GM04504 (cell line): ENCODE results near the gene ZNF324.
A peak's percentile ranks its signal among the peaks of the same experiment; 100 is the strongest.
"Not testable (repeated sequence)": the region's sequence is repeated elsewhere in the genome, so short reads cannot be mapped to it uniquely, and the experiment has no call there.

Source experiments
- DNase-seq: peaks from one replicate; pipeline ENCODE4 v3.0.0-alpha.2; 2012; ENCODE audit warnings: low read depth

The ZNF324 gene

GRCh38 chr19:58471736-58472135, 4.9 kb downstream of the ZNF324 start:
- DNase-seq, result no peak

DNA sequence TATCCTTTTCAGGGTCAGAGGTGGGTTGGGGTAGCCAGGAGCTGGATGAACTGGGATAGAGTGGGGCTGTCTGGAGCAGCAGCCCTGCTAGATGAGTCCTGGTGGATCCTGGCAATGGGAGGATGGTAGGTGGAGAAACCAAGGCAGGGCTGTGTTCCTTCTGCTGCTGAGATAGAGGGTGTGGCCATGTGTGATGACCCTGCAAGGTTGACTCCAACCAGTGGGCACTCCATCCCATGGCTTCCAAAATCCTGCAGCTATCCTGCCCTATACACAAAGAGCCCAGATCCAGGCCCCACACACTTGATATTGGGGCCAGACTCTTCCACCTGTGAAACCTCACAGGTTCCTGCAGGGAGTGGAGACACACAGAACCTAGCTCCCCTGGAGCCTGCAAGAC, 6.9 kb downstream of the ZNF324 start:
- no peak for DNase-seq

- DNase-seq, result no peak
Measured at GRCh38 chr19:58474291-58474996, 7.6 kb downstream of the ZNF324 start.

DNA sequence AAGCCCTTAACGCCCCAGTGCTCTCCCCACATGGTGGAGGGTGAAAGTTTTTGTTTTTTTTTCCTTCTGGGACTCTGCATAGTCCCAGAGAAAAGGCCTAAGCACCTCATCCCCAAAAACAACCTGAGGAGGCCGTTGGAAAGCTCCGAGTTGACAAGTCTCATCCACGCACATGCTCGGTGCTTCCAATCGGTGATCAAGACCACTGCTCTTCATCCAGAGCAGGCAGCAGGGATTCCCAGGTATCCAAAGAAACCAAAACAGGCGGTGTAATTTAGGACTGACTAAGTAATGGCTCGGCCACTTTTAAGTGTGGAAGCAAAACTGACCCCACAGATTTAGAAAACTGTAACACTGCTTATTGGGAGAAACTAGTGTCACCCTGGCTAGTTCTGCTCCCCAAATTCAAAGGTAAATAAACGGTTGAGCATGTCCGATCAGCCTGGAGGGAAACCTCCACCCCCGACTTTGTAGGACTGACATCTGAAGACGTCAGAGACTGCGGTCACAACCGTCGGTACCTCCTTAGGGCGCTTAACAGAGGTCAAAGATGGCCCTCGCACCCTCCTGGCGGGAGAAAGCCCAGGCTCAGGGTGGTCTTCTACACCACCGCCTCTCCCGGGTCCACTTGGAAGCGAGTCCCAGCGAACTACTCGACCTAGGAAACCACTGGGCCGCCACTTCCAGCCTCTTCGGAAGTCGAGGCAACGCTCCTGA, 8.3 kb downstream of the ZNF324 start:
- DNase-seq, result no peak

GRCh38 chr19:58475714-58476497, 9.0 kb downstream of the ZNF324 start, which contains the start of gene ZNF446:
ZNF446 (plus strand) TSS chr19:58476352; CDS start chr19:58477219, 867 bp downstream.
- DNase-seq, result peak; percentile 94

DNA sequence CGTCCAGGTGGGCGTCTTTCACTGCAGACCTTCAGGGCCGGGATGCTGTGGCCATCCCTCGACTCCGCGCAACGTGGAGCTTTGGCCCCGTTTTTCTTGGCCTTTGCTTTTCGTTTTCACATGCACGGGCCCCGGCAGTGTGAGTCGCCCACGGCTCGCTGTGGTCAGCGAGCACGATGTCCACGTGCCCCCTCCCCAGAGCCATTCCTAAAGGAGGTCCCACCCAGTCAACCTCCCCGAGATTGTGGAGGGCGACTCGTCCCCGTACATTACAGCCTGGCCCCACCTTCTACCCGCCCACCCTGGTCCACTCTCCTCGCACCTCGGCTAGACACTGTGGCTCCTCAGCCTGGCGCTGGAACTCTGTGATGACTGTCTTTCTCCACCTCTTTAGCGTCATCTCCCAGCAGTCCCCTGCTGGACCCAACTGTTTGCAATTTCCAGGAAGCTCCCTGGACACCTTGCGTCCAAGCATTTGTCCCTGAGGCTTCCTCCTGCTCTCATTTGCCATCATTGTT, 9.7 kb downstream of the ZNF324 start:
- no peak for DNase-seq

- DNase-seq, result no peak
Measured at GRCh38 chr19:58477130-58477529, 10.2 kb downstream of the ZNF324 start.

- no peak for DNase-seq
Measured at GRCh38 chr19:58477871-58478270, 11.0 kb downstream of the ZNF324 start.

GRCh38 chr19:58479303-58479702, 12.4 kb downstream of the ZNF324 start:
- DNase-seq, result no peak

GRCh38 chr19:58479736-58480480, 13.0 kb downstream of the ZNF324 start:
- DNase-seq, result no peak

DNA sequence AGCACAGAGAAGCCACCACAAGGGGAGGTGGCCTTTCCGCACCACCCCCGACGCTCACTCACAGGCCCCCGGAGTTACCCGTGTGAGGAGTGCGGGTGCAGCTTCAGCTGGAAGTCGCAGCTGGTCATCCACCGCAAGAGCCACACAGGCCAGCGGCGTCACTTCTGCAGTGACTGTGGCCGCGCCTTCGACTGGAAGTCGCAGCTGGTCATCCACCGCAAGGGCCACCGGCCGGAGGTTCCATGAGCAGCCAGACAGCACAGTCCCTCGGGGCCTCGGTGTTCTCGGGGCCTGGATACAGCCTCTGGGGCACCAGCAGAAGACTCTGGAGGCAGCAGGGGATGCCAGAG, 13.6 kb downstream of the ZNF324 start:
- no peak for DNase-seq

- no peak for DNase-seq
Measured at GRCh38 chr19:58480831-58481230, 14.0 kb downstream of the ZNF324 start.

GRCh38 chr19:58482372-58482771, 15.5 kb downstream of the ZNF324 start:
- DNase-seq, result no peak

DNA sequence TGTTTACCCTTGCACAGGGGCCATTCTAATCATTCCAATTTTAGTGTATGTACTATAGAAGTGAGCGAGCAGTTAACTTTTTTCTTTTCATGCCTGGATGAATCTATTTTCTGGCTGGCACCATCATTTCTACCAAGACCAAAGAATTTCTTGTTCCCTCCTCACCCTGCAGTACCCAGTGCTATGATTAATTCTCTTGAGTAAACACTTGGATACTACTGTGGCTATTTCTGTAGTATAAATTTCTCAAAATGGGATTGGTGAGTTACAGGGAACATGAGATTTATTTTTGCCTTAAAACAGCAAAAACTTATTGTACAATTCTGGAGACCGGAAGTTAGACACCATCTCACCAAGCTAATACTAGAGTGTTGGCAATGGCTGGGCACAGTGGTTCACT, 16.9 kb downstream of the ZNF324 start:
- DNase-seq, result no peak

- DNase-seq, result not testable (repeated sequence)
Measured at GRCh38 chr19:58484349-58484748, 17.5 kb downstream of the ZNF324 start.

GRCh38 chr19:58491393-58491792, 24.5 kb downstream of the ZNF324 start:
- no peak for DNase-seq

- no peak for DNase-seq
Measured at GRCh38 chr19:58492265-58492664, 25.4 kb downstream of the ZNF324 start.

DNA sequence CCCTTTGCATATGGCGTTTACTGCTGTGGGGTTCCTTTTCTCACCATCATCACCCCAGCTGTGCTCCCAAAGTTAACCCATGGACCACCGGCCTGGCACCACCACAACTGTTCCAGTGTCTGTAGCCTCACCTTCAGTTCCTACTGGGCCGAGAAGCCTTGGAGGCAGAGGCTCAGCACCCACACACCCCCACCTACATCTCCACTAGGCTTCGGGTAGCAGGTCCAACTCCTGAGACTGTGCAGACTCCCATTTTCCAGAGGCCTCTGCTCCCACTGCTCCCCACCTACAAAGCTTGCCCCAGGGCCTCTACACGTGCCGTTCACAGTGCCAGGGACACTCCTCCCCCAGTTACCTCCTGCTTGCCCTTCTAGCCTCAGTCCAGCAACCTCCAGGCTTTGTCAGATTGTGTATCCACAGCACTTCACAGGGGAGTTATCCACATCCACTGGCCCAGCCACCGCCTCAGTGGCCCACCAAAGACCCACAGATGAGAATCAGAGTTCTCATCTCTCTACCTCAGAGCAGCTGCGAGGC, 30.8 kb downstream of the ZNF324 start:
- DNase-seq, result no peak

GRCh38 chr19:58498316-58499020, 31.6 kb downstream of the ZNF324 start:
- DNase-seq, result no peak

DNA sequence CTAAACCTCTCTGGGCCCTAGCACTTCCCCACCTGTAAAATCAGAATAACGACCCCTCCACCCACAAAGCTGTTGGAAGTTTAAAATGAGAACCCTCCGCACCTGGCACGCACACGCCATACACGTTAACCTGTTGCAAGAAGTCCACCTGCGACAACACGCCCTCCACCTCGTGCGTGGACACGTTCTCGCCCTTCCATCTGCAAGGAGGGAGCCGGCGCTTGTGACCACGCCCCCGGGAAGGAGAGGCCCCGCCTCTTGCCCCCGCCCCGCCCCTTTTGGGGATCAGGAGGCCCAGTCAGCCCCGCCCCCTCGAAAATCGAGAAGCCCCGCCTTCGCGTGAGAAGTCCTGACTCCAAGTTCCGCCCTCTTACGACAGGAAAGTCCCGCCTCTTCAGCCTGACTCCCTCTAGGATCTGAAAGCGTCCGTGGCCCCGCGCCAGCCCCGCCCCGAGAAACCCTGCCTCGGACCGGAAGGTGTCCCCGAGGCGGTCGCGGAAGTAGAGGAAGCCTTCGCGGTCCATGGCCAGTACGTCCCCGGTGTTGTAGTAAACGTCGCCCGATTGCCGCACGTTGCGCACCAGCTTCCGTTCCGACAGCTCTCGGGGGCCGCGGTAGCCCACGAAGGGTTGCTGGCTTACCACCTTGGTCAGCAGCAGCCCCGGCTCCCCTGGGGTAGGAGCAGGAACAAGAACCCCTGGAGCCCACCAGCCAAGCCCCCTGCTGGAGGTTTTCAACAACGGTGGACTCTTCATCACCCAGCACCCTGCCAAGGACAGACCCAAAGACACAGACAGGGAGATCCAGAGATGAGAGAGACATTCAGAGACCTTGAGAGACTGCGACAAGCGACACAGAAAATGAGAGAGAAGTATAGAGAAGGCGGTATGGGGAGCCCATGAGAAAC, 32.4 kb downstream of the ZNF324 start:
- DNase-seq, result peak; percentile 96
